Suprapubic skin (tissue), 3 donors: Measurements from ENCODE around the gene USP6NL.

Experiments
- CTCF ChIP-seq, 2 donors: fragments of 200-600 bp in 1 of 2; fragments of 450-650 bp in 1 of 2; sonication (generic) in 1 of 2; IDR thresholded peaks; one replicate each; pipeline ENCODE4 v1.5.1; 2016 to 2019; ENCODE audit warnings: antibody characterized with exemption in 2 of 2, mild to moderate bottlenecking in 1 of 2, moderate library complexity in 1 of 2
- POLR2AphosphoS5 ChIP-seq, 3 donors: sonication (generic); formaldehyde crosslinking; IDR thresholded peaks; one replicate each; pipeline ENCODE4 v1.6.1; 2017; ENCODE audit warnings: antibody characterized with exemption in 3 of 3

DNA sequence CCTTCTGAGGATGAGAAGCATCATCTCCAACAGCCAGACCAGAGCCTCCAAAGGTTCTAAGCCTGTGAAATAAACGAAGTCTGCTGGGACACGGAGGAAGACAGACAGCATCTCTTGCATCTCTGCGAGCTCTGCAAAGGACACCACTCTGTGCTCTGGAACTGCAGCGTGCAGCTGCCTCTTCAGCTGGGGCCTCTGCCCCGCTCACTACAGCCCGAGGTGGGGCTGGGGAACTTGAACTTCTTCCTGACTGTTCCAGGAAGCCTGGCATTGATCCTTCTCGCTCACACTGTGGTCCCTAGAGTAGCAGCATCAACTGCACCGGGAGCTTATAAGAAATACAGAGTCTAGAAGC, 163.3 kb downstream of the USP6NL start:
- TF ChIP-seq CTCF (IDR thresholded peaks at IDR 0.05): no peak
- no peak for TF ChIP-seq POLR2AphosphoS5 (IDR thresholded peaks at IDR 0.05)
